Urothelium cell line (cell line): ENCODE data around the gene SH3BP4.

ENCODE experiments used
- DNase-seq: peaks from one replicate; pipeline ENCODE4 v3.0.0; 2011; ENCODE audit warnings: low spot score, mixed read lengths
- FAIRE-seq: peaks from 2 replicates; lab custom pipeline; 2011; peaks lifted over from hg19 to GRCh38; lab: Jason Lieb, UNC

Gene SH3BP4

DNA sequence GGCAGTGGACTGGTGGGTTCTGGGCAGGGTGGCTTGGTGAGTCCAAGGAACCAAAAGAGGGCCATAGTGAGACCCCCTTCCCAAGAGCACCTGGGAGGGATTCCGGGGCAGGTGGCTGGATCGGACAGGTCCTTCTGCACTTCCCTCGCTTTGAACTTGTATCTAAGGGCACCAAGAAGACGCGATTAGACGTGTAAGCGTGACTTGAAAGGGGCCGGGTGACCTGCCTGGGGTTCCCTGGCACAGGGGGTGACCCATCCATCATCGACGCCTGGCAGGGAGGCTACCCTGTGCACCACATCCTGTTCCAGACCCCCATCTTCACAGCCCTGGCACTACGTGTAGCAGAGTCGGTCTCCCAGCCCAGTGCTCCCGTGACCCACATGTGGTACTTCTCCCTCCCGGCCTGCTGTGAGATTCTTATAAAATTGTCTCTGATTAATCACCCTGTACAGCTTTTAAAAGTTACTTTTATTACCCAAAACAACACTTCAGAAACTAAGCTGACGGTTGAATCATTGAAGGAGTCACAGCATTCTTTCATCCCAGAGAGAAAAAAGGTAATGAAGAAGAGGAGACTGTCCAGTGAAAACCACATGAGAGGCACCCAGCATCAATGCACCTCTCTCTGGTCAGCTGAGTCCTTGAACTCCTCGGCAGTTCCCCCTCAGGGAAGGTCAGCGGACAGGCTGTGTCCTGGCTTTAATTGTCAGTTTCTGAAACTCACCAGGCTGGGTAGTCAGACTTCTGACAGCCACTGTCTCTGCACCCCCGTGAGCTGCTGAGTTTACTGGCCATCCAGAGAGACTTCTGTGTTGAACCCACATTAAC is 13.0 kb downstream of the SH3BP4 start:
- no peak for DNase-seq
- FAIRE-seq, result no peak

DNA sequence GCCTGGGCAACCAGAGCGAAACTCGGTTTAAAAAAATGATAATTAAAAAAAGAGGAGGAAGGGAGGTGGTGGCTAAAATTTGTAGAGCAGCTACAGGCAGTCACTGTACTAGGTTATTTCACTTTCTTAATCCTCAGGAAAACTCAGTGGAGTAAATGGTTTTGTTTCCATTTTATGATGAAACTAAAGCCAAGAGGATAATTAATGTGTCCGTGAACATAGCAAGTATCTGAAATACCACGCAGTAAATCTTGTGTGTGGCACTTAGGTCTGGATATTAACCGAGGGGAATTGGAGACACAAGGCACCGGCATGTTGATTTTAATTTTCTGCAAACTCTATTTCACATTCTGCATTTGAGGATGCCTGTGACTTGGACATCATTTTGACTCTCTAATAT is 14.5 kb downstream of the SH3BP4 start:
- DNase-seq (no peak), FAIRE-seq (no peak)

- FAIRE-seq (no peak), DNase-seq (no peak)
These were observed 15.5 kb downstream of the SH3BP4 start for GRCh38 chr2:234967201-234967869.

DNA sequence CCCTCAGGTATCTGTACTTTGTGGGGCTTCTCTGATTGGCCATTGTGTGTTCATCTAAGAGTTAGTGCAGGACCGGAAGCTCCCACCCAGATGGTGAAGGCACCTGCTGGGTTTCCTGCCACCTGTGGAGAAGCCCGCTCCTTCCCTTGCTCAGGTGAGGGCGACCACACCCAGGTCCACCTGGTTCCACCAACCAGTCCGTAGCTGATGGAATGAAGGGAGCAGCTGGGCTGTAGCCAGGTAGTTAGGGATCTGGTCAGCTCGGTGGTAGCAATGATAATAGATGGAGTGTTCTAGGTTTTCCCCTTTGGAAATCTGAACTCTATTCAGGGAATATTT is 16.0 kb downstream of the SH3BP4 start:
- DNase-seq, result no peak
- no peak for FAIRE-seq

GRCh38 chr2:234968631-234969305 is 17.0 kb downstream of the SH3BP4 start:
- no peak for DNase-seq
- FAIRE-seq, result no peak

- DNase-seq (no peak), FAIRE-seq (peak; percentile 95)
These were observed 17.7 kb downstream of the SH3BP4 start for GRCh38 chr2:234969306-234970098.

DNA sequence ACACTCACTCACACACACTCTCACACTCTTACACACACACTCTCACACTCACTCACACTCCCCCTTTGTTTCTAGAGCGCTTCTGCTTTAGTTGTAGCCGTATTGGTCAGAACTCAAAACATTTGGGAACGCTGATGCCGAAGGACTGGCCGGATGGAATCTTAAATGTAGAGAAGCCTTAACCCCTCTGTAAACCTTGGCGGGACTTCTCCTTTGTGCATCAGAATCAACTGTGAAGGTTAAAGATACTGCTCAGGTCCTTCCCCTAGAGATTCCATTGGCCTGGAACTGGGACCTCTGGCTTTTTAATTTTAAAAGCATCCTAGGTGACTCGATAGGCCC is 18.3 kb downstream of the SH3BP4 start:
- DNase-seq (no peak), FAIRE-seq (no peak)

- FAIRE-seq, result no peak
- peak; percentile 69 for DNase-seq
These were observed 18.7 kb downstream of the SH3BP4 start for GRCh38 chr2:234970477-234970882.

- no peak for FAIRE-seq
- no peak for DNase-seq
These were observed 19.7 kb downstream of the SH3BP4 start for GRCh38 chr2:234971496-234971895.

- DNase-seq (no peak), FAIRE-seq (no peak)
These were observed 21.2 kb downstream of the SH3BP4 start for GRCh38 chr2:234973008-234973407.

GRCh38 chr2:234974501-234975385 is 22.9 kb downstream of the SH3BP4 start:
- FAIRE-seq (peak; percentile 9), DNase-seq (no peak)

DNA sequence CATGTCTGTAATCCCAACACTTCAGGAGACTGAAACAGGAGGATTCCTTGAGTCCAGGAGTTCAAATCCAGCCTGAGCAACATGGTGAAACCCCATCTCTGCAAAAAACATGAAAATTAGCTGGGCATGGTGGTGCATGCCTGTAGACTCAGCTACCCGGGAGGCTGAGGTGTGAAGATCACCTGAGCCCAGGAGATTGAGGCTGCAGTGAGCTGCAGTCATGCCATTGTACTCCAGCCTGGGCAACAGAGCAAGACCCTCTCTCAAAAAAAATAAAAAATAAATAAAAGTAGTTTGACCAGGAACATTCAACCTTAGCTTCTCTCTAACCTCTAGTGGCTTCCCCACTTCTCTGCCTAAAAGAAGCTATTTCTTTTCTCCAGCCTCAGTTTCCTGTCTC is 23.8 kb downstream of the SH3BP4 start:
- FAIRE-seq, result no peak
- DNase-seq, result no peak

DNA sequence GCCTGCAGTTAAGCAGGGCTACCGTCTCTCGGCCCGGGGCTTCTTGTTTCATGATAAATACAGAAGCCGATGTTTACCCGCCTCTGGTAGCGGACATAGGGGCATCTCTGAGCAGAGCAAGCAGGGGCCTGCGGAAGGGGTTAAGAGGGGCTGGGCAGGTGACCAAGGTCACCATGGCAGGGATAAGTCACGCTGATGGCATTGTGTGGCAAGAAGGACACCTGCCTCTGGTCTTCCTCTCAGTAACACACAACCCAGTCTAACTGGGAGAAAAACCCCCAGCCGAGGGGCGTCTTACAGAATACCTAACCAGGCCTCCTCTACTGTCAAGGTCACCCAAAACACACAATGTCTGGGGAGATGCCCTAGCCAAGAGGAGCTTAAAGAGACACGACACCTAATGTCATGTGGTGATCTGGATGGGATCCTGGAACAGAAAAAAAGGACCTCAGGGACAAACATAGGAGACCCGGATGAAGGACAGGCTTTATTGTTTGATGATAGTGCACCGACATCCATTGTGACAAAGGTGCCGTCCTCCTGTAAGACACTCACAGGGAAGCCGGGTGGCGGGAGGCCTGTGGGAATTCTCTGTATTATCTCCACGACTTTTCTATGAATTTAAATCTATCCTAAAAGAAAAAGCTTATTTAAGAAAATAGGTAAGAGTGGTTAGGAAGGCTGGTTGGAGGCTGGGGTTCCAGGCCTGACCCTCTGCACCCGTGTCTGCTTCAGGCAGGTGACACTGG is 24.8 kb downstream of the SH3BP4 start:
- FAIRE-seq (no peak), DNase-seq (no peak)

DNA sequence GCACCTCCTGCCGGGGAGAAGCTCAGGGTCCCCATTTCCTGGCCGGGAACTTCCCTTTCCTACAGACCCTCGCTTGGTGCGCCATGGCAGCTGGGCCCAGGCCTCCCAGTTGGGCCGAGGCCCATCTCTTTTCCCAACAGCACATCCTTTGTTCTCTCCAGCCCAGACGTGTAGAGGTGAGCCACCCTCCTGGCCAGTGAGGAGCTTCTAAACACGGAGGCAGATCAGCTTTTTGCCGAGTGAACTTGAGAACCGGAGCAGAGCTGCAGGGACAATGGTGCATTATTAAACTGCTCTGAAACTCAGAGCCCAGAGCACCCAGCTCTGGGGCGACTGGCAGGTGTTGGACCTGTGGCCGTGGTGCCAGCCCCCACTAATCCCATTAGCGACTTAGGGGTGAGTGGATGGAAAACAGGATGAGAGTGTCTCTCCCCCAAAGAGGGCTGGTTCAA is 25.4 kb downstream of the SH3BP4 start:
- FAIRE-seq, result no peak
- no peak for DNase-seq

DNA sequence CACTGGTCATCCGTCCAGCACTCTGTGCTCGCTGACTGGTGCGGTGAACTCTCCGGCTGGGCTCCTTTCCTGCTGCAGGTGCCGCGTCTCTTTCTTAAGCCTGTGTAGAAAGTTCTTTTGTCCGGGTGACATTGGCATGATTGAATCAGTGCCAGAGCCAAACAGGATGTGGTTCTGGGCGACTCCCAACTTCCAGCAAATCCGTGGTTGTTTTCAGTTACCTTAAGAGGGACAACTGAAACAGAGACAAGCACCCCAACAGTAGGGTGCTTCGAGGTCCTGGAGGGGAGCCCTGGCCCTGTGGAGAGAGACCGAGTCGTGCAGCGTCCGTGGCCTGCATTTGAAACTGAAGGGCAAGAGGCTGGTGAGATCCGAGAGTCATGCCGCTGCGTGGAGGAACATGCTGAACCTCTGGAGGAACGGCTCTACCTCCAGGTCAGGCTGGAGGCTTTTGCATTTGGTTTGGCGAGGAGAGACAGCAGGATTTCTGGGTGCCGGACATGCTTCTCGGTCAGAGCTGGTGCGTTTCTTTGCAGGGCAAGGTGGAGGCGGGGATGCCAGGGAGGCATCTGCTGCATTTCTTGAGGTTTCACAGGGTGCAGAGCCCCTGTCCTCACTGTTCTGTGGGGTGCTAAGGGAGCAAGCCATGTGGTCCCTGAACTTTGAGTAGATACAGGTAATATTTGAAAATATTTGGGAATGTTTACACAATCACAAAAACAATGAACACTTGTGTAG is 26.8 kb downstream of the SH3BP4 start:
- FAIRE-seq, result no peak
- DNase-seq, result peak; percentile 74

DNA sequence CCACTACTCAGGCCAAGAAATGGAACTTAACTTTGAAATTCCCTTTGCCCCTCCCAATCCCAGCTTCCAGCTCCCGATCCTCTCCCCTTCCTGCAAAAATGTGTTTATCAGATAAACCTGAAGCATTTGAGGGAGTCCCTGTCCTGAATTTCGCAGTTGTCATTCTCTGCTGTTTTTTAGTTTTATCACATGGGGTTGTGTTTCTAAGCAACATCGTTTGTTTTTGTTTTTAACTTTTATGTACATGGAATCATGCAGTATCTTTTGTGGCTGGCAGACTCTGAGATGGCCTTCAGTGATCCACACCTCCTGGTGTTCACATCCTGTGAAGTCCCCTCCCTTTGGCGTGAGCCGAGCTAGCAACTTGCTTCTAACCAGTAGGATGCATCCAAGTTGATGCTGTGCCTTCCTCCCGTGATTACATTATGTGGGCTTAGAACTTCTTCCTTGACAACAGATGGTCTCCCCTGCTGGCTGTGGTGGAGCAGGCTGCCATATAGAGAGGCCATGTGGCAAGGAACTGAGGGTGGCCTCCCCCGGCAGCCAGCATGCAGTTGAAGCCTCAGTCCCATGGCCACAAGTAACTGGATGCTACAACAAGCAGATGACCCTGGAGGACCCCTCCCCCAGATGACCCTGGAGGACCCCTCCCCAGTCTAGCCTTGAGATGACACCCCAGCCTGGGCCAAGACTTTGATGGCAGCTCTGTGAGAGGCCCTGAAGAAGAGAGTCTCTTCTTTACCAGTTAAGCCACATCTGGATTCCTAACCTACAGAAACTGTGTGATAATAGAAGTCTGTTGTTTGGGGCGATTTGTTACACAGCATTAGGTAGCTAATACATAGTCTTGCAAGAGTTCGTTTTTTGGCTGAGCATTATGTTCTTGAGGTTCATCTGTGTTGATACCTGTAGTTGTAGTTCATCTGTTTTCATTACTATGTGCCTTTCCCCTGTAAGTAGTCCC is 27.7 kb downstream of the SH3BP4 start:
- DNase-seq, result no peak
- no peak for FAIRE-seq

- DNase-seq (no peak), FAIRE-seq (no peak)
These were observed 28.8 kb downstream of the SH3BP4 start for GRCh38 chr2:234980451-234981187.
